ACC112 (cell line): ENCODE measurements around the gene SMYD4.

Experiments used
- H2AFZ ChIP-seq: fragments of 200-600 bp; sonication (generic); one replicate; pipeline ENCODE4 v1.6.0; 2017; ENCODE audit warnings: antibody characterized with exemption, low read length; ENCODE audit not compliant: unreplicated experiment
- H3K27ac ChIP-seq: fragments of 200-600 bp; sonication (generic); 2 replicates; pipeline ENCODE4 v1.5.1; 2014; ENCODE audit warnings: low read depth, mild to moderate bottlenecking, antibody characterized with exemption, low read length, moderate library complexity
- H3K27me3 ChIP-seq: fragments of 200-600 bp; sonication (generic); 2 replicates; pipeline ENCODE4 v1.6.1; 2014; ENCODE audit warnings: mild to moderate bottlenecking, antibody characterized with exemption, low read length, moderate library complexity, mixed read lengths; ENCODE audit not compliant: insufficient read depth
- H3K36me3 ChIP-seq: fragments of 200-600 bp; sonication (generic); 2 replicates; pipeline ENCODE4 v1.6.1; 2016; ENCODE audit warnings: mild to moderate bottlenecking, antibody characterized with exemption, low read length, moderate library complexity, mixed read lengths; ENCODE audit not compliant: insufficient read depth
- H3K4me1 ChIP-seq: fragments of 200-600 bp; sonication (generic); one replicate; pipeline ENCODE4 v1.6.1; 2016; ENCODE audit warnings: low read length, mixed read lengths; ENCODE audit not compliant: insufficient read depth, unreplicated experiment, control insufficient read depth
- H3K4me3 ChIP-seq: fragments of 200-600 bp; sonication (generic); 2 replicates; pipeline ENCODE4 v1.5.1; 2014; ENCODE audit warnings: mild to moderate bottlenecking, low read depth, low read length
- H3K79me2 ChIP-seq: fragments of 200-600 bp; sonication (generic); one replicate; pipeline ENCODE4 v1.6.0; 2016; ENCODE audit warnings: low read length; ENCODE audit not compliant: control insufficient read depth, unreplicated experiment, insufficient read depth

Gene SMYD4, protein sequence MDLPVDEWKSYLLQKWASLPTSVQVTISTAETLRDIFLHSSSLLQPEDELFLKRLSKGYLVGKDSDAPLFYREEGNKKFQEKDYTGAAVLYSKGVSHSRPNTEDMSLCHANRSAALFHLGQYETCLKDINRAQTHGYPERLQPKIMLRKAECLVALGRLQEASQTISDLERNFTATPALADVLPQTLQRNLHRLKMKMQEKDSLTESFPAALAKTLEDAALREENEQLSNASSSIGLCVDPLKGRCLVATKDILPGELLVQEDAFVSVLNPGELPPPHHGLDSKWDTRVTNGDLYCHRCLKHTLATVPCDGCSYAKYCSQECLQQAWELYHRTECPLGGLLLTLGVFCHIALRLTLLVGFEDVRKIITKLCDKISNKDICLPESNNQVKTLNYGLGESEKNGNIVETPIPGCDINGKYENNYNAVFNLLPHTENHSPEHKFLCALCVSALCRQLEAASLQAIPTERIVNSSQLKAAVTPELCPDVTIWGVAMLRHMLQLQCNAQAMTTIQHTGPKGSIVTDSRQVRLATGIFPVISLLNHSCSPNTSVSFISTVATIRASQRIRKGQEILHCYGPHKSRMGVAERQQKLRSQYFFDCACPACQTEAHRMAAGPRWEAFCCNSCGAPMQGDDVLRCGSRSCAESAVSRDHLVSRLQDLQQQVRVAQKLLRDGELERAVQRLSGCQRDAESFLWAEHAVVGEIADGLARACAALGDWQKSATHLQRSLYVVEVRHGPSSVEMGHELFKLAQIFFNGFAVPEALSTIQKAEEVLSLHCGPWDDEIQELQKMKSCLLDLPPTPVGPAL

DNA sequence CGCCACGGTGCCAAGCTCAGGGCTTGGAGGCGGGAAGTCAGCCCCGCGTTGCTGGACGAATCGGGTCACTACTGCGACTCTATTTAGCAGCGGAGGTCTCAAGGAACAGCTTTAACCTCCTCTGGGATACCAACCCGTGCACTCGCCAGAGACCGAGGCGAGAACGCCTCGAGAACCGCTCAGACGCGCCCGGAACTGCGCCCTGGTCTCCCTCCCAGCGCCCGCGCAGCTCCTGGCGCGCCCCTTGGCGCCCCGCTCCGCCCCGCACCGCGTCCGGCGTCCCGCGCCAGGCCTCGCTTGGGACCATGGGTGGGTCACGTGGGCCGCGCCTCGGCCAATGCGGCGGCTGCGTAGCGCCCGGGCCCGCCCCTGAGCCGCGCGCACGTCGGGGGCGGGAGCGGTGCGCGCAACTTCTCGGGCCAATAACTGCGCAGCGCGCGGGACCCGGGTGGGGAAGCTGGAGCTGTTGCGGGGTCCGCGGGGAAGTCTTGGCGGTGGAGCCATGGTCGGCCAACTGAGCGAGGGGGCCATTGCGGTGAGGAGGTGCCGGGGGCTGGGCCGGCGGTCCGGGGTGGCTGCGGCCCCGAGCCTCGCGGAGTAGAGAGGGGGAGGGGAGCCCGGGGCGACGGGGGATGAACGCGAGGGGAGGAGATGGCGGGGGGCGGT is at the start of gene SMYD4, which contains the start of gene RPA1:
Gene SMYD4 (minus strand): TSS at position 311 of the 666 bp plus-strand sequence. CDS start 1,908 bp downstream, outside the sequence.
Gene RPA1 (plus strand): TSS at position 414 of the 666 bp plus-strand sequence. CDS start 89 bp downstream, at position 503.
- peak within 1 kb of the TSS; percentile 42; the same call in 1 of the 2 replicates for H3K27ac ChIP-seq
- H2AFZ ChIP-seq, result peak within 1 kb of the TSS; percentile 77
- H3K4me1 ChIP-seq, result peaks cover 8% of the 10 kb centered on the region
- H3K36me3 ChIP-seq, result peaks cover 8% of the 10 kb centered on the region; the same call in 1 of the 2 replicates
- H3K27me3 ChIP-seq, result no peaks in the 10 kb centered on the region
- H3K79me2 ChIP-seq, result peaks cover 64% of the 10 kb centered on the region
- H3K4me3 ChIP-seq, result peak within 1 kb of the TSS; percentile 79

- H3K36me3 ChIP-seq, result peaks cover 16% of the 10 kb centered on the region
- no peak overlapping the region for H2AFZ ChIP-seq
- no peaks in the 10 kb centered on the region for H3K79me2 ChIP-seq
- H3K4me3 ChIP-seq, result no peak overlapping the region
- H3K27me3 ChIP-seq, result no peaks in the 10 kb centered on the region
- no peaks in the 10 kb centered on the region for H3K4me1 ChIP-seq
- H3K27ac ChIP-seq, result no peak overlapping the region; the same call in 1 of the 2 replicates
Observed at GRCh38 chr17:1878419-1879121, 48.9 kb upstream of the SMYD4 start.

DNA sequence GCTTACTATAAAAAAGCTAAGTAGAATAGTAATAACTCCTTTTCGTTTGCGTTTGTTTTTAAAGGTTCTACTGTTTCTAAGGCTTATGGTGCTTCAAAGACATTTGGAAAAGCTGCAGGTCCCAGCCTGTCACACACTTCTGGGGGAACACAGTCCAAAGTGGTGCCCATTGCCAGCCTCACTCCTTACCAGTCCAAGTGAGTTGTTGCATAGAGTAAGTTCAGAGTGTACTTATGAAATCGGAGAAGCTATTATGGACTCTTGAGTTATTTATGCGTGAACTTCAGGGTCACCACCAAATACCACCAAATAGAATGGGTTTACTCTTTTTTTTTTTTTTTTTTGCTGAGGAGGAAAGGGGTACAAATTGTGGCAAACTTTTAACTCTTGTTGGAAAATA is 45.9 kb upstream of the SMYD4 start:
- Histone ChIP-seq H2AFZ (no peak overlapping the region), H3K27ac (no peak overlapping the region), H3K4me1 (no peaks in the 10 kb centered on the region), H3K4me3 (no peak overlapping the region), H3K79me2 (no peaks in the 10 kb centered on the region), H3K36me3 (peaks cover 17% of the 10 kb centered on the region), H3K27me3 (no peaks in the 10 kb centered on the region)

DNA sequence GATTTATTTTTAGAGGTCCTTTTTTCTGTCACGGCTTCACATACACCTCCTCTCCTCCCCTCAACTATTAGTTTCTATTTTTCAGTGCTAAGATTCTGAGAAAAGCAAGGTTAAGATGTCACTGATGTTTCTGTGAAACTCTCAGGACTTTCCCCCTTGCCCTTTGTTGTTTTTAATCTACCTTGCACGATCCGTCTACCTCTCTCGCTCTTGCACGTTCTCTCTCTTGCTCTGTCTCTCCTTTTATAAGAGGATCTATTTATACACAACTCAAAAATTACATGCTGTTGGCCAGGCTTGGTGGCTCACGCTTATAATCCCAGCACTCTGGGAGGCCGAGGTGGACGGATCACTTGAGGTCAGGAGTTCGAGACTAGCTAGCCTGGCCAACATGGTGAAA is 43.7 kb upstream of the SMYD4 start:
- Histone ChIP-seq H2AFZ (no peak overlapping the region), H3K4me3 (no peak overlapping the region), H3K79me2 (no peaks in the 10 kb centered on the region), H3K27ac (no peak overlapping the region), H3K4me1 (no peaks in the 10 kb centered on the region), H3K27me3 (no peaks in the 10 kb centered on the region), H3K36me3 (peaks cover 6% of the 10 kb centered on the region; the same call in 1 of the 2 replicates)

DNA sequence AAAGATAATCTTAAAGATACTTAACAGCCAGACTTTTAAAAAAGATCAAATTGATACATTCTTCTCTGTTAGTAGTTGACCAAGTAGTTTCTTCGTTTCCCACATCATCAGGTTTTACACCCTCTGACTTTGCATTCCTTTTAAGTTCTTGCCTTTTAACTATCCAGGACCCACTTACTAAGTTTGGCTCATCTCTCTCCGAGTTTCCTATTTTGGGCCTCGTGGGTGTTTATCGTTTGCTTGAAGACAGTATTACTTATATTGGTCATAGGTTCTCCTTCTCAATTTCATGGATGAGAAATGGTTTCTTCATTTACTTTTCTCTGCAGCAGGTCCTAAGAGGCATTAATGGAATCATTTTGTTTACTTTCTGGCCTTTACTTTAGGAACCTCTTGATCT is 43.3 kb upstream of the SMYD4 start:
- Histone ChIP-seq H3K36me3 (peaks cover 6% of the 10 kb centered on the region; the same call in 1 of the 2 replicates), H3K4me1 (no peaks in the 10 kb centered on the region), H3K27ac (no peak overlapping the region), H3K79me2 (peaks cover 2% of the 10 kb centered on the region), H2AFZ (no peak overlapping the region), H3K4me3 (no peak overlapping the region), H3K27me3 (no peaks in the 10 kb centered on the region)

GRCh38 chr17:1872254-1872653 is 42.6 kb upstream of the SMYD4 start:
- Histone ChIP-seq H3K27me3 (no peaks in the 10 kb centered on the region), H2AFZ (no peak overlapping the region), H3K79me2 (peaks cover 3% of the 10 kb centered on the region), H3K4me3 (no peak overlapping the region), H3K36me3 (peaks cover 6% of the 10 kb centered on the region; the same call in 1 of the 2 replicates), H3K4me1 (no peaks in the 10 kb centered on the region), H3K27ac (no peak overlapping the region)

GRCh38 chr17:1871756-1872155 is 42.1 kb upstream of the SMYD4 start:
- peaks cover 3% of the 10 kb centered on the region for H3K79me2 ChIP-seq
- H3K27me3 ChIP-seq, result no peaks in the 10 kb centered on the region
- H3K4me3 ChIP-seq, result no peak overlapping the region
- no peaks in the 10 kb centered on the region for H3K4me1 ChIP-seq
- no peak overlapping the region for H3K27ac ChIP-seq
- H3K36me3 ChIP-seq, result peaks cover 6% of the 10 kb centered on the region; the same call in 1 of the 2 replicates
- no peak overlapping the region for H2AFZ ChIP-seq

- no peak overlapping the region for H3K27ac ChIP-seq
- H3K4me3 ChIP-seq, result no peak overlapping the region
- peaks cover 3% of the 10 kb centered on the region for H3K79me2 ChIP-seq
- H3K36me3 ChIP-seq, result peaks cover 6% of the 10 kb centered on the region; the same call in 1 of the 2 replicates
- H3K27me3 ChIP-seq, result no peaks in the 10 kb centered on the region
- no peak overlapping the region for H2AFZ ChIP-seq
- H3K4me1 ChIP-seq, result no peaks in the 10 kb centered on the region
Observed at GRCh38 chr17:1870592-1870991, 40.9 kb upstream of the SMYD4 start.

DNA sequence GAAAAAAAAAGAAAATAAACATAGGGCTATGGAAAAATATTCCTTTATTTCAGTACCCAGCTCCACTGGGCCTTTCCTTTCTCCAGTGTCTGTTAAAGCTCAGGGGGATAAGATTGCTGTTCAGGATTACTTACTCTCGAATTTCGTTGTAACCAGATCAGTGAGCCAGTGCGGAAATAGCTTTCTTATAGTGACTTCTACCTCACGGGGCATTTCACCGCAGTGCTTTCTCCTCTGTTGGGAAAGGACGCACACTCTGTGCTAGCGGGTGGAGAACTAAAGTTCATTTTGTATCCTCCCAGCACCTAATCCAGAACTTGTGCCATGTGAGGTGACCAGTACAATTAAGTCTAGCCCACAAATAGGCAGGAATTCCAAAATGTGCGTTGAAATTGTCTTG is 38.4 kb upstream of the SMYD4 start:
- Histone ChIP-seq H3K4me3 (no peak overlapping the region), H3K36me3 (peaks cover 5% of the 10 kb centered on the region; the same call in 1 of the 2 replicates), H3K27ac (no peak overlapping the region), H2AFZ (no peak overlapping the region), H3K4me1 (no peaks in the 10 kb centered on the region), H3K79me2 (peaks cover 3% of the 10 kb centered on the region), H3K27me3 (no peaks in the 10 kb centered on the region)

DNA sequence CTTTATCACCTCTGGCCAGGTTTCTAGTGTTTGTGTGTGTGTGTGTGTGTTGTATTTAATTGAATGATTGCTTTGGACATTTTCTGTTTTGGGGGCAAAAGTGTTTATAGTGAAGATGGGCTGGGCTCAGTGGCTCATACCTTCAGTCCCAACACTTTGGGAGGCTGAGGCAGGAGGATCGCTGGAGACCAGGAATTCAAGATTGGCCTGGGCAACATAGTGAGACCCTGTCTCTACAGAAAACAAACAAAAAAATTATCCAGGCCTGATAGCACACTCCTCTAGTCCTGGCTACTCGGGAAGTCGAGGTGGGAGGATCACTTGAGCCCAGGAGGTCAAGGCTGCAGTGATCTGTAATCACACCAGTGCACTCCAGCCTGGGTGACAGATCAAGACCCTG is 37.6 kb upstream of the SMYD4 start:
- Histone ChIP-seq H3K79me2 (peaks cover 3% of the 10 kb centered on the region), H3K36me3 (no peaks in the 10 kb centered on the region), H3K4me3 (no peak overlapping the region), H3K27ac (no peak overlapping the region), H3K4me1 (no peaks in the 10 kb centered on the region), H3K27me3 (no peaks in the 10 kb centered on the region), H2AFZ (no peak overlapping the region)
